T-helper 9 cell (primary cell): ENCODE results near the gene HSF4.
A peak's percentile ranks its signal among the peaks of the same experiment; 100 is the strongest.

Experiments used
- DNase-seq: peaks from one replicate; pipeline ENCODE4 v3.0.0-alpha.2; 2020

Gene HSF4

DNA sequence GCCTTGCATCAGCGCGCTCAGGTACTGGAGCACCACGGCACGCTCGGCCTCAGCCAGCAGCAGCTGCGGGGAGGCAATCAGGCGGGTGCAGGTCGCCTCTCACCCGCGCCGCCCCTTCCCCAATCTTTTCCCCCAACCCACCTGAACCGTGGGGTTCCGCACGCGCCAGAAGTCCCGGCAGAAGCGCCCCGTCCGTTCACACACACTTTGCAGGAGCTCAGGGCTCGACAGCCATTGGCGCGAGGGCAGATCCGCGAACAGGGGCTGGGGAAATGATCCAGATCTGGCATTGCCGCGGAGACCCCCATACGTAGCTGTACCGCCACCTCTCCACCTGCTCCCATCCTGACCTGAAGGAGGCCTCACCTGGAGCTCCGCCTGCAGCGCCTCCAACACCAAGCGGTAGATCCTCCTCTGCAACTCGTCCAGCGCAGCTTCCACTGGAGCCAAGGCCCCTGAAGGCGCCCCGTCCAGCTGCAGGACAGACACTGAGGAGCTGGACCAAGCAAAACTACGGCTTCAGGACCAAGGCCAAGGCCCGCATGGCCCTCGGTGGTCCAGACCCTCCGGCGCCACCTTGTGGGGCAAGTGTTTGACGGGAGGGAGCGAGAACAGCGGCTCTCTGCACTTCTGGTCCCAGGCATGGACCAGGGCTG, 20.6 kb downstream of the HSF4 start:
- peak; percentile 85 for DNase-seq

DNA sequence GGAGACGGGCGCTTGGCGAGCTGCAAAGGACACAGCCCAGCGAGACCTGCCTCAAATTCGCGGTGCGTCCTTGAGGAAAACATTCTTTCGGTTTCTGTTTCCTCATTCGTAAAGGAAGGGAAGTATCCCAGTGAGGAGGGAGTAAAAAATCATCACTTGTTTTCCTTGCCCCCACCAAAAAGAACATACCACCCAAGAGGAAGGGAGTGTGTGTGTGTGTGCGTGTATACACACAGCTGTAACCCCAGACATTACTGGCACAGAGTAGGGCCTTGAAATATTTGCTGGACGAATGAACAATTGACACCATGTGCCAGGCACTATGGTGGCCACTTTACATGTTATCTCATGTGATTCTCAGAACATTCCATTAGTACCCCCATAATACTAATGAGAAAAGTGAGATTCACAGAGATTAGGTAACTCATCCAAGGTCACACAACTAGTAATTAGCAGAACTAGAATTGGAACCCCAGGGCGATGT, 21.1 kb downstream of the HSF4 start:
- DNase-seq: no peak

DNA sequence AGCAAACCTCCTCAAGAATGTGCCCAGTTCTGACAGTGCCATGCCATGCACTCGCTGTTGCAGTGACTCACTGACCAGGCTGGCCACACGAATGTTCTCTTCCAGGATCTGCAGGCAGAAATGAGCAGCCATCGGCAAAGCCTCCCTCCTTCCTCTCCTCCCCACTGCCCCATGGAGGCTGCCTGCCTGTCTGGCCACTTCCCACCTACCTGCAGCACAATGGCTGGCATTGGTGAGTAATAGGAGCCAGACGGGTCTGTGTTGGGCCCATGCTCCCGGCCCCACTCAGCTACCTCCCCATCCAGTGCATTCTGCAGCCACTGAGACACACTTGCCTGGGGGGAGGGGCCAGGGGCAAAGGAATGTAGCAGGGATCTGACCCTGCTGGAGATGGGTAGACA, 22.0 kb downstream of the HSF4 start:
- no peak for DNase-seq

DNA sequence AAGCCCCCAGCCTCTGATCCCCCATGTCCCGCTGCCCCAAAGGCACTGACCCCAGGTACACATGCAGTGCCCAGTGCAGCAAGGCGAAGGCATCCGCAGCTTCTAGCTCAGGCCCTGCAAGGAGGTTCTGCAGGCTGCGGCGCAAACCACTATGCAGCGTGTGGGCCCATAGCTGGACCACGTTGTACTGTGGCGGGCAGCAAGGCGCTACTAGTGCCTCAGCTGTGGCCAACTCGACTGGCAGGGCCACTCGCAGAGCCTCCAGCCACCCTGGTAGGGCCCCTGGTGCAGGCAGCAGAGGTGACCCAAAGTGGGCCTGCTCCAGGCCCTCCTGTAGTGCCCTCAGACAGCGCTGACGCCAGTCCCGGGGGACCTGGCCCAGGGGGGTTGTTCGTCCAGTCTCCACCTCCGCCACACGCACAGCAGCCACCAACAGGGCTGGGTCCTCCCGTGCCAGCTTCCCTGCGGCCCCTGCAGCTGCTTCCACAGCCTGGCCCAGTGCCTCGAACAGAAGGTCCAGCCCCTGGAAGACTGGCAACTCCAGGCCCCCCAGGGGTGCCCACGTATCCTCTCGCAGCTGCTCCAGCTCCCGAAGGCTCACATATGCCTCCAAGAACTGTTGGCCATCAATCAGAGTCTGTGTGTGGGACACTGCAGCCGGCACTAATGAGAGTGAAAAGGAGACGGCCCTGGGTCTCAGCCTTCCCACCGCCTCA, 22.8 kb downstream of the HSF4 start:
- no peak for DNase-seq

DNA sequence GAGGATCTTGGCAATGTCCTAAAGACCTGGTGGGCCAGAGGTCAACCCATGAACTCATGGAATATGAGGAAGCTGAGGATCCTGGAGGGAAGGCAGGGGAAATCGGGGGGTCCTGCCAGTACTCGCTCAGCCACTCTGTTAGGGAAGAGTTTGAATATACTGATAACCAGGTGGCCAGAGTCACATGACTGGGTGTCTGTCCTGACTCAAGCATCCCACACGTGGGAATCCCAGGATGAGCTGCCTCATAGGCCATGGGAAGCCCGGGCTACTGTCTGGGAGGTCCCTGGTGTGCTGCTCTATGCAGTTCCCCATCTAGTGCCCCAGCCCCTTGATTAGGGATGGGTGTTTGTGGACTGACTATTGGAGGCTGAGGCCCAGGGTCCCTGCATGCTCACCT, 23.8 kb downstream of the HSF4 start:
- DNase-seq: no peak

DNA sequence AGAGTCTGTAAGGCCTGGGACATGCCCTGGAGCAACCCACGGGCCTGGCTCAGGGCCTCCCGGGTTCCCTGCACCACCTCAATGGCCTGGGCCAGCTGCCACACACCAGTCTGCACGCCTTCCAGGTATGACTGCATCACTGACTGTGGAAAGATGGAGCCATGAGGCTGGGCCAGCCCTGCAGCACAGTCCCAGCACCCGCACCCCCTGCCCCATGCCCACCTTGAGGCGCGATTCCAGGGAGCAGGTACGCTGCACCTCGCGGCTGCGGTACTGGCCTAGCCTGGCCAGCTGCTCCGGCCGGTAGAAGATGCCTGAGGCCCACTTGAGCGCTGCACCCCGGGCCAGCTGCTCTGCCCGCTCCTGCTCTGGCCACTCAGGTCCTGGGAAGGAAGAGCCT, 24.3 kb downstream of the HSF4 start:
- DNase-seq: no peak

DNA sequence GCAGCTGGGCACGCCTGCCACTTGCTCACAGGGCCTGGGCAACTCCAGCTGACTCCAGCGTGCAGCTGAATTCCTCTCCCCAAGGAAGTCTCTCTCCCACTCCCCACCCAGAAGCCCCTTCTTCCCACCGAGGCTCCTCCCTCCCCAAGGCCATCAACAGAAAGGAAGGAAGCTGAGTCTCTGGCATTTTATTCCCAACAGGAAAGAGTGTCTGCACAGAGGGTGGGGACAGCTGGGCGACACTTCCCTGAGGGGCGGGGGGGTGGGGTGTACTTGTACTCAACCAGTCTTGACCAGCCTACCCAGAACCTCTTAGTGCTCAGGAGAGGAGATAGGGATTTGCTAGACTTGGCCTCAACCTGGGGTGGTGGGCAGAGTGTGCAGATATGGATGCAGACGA, 25.5 kb downstream of the HSF4 start, which contains the start of gene EXOC3L1:
Gene EXOC3L1, minus strand, starts transcription at position 96 of the 400 bp plus-strand sequence. CDS start 460 bp downstream, outside the sequence.
- DNase-seq: no peak

DNA sequence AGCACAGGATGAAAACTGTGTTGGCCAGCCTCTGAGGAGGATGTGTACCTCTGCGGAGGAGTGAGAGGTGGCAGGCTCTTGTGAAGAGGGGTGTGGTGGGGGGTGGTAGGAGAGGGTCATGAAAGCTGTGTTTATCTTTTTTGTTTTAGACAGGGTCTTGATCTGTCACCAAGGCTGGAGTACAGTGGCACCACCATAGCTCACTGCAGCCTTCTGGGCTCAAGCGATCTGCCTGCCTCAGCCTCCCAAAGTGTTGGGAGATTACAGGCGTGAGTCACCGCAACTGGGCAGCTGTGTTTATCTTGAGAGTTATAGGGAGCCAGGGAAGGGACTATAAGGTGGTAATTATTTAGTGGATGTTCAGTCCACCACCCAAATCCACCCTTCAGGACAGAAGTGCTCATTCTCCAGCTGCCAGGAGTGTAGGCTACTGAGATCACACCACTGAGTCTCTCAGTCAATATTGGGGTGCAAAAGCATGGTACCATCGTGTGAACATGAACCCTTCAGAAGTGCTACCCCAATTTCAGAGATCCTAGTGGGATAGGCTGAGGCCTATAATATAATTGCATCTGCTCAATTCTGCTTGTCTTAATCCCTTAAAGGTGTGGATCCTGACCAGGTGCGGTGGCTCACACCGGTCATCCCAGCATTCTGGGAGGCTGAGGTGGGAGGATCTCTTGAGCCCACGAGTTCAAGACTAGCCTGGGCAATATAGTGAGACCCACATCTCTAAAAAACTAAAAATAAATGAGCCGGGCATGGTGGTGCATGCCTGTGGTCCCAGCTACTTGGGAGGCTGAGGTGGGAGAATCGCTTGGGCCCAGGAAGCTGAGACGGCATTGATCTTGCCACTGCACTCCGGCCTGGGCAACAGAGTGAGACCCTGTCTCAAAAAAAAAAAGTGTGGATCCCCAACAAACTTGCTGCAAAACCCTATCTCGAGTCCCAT, 26.2 kb downstream of the HSF4 start:
- DNase-seq: no peak

DNA sequence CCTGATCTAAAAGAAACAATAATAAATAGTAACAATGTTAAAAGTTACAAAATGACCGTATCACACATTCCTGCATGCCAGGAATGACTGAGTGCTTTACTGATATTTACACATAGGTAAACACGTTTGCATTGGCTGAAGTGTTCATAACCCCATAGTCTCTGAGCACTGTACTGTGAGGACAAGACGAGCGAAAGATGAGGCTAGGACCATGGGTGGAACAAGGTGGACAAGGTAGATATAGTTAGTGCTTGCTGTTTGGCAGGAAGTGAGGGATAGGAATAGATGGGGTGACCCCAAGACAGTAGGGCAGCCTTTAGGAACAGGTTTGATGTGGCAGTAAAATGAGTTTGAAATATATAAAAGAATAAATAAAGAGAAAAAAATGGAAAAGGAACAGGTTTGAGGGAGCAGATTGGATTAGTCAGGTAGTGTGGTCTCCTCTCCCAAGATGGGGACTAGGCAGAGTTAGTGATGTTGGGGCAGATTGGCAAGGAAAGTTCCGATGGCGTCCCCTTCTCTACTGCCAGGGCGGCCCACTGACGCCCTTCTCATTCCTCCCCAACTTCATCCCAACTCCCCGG, 27.0 kb downstream of the HSF4 start:
- DNase-seq: no peak

DNA sequence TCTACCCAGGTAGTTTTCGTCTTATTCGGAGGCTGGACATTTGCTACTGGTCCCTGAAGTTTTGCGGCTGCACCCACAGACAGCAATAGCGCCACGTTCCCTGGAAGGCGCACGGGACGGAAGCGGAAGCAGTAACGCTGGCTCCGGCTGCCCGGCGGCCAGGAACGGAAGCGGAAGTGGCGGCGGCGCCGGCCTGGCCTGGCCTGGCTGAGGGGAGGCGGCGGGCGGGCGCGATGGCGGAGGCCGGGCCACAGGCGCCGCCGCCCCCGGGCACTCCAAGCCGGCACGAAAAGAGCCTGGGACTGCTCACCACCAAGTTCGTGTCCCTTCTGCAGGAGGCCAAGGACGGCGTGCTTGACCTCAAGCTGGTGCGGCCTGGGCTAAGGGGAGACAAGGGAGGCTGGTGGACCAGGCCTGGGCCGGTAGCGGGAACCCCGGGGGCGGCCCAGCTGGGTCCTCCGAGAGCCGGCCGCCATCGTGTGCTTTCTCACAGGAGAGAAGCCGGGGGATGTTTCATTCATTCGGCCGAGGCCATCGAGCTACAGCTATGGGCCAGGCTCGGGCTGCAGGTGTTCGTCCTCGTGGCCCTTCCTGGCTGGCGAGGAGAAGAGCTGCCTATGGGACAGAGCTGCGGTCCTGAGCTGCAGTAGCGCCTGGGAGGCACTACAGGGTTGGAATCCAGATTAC, 27.6 kb downstream of the HSF4 start, which contains the start of gene E2F4:
Gene E2F4, plus strand, starts transcription at position 161 of the 687 bp plus-strand sequence. Its CDS starts 73 bp downstream, at position 234.
- DNase-seq: peak; percentile 78

DNA sequence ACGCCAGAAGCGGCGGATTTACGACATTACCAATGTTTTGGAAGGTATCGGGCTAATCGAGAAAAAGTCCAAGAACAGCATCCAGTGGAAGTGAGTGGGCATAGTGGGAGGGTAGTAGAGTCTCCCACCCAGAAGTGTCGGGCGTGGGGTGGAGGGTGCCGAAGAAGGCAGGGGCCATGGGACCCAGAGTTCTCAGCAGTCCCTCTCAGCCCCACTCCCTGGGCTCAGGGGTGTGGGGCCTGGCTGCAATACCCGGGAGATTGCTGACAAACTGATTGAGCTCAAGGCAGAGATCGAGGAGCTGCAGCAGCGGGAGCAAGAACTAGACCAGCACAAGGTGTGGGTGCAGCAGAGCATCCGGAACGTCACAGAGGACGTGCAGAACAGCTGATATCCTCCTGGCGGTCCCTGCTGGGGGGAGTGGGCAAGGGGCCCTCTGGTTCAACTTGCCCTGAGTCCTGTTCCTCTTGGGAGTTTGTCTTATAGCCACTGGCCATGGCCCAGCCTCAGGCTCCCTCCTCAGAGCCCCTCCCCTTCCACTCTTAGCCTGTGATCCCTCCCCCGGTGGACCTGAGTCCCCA, 28.3 kb downstream of the HSF4 start:
- DNase-seq: no peak

DNA sequence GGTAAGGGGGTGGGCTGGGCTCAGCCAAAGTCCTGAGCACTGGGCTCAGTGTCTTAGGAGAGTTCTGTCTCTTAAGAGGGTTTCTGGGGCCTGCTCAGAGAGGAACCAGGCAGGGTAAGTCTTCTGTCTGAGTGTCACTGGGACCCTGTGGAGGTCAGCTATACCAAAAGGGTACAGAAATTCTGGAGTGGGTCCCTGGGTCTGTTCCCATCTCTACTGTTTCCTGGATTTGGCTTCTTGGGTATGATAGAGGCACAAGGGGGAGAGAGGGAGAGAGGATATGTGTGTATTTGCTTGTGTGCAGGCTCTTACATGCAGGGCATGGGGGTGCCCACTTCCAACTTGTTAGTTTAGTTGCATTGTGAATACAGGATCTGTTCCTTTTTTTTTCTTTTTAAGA, 29.0 kb downstream of the HSF4 start:
- no peak for DNase-seq

DNA sequence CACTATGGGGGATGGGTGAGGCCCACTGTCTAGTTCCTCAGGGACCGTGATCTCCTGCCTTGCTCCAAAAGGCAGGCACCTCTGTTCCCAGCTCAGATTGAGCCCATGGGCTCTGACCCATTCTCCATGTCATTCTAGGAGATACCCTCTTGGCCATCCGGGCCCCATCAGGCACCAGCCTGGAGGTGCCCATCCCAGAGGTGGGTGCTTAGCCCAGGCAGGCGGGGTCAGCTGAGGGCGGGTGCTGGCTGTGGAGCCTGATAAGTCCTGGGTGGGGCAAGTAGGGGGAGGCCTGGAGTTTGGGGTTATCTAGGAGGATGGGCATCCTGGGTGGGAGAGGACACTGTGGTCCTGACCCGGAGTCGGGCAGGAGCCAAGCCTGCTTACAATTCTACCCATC, 29.7 kb downstream of the HSF4 start:
- no peak for DNase-seq

DNA sequence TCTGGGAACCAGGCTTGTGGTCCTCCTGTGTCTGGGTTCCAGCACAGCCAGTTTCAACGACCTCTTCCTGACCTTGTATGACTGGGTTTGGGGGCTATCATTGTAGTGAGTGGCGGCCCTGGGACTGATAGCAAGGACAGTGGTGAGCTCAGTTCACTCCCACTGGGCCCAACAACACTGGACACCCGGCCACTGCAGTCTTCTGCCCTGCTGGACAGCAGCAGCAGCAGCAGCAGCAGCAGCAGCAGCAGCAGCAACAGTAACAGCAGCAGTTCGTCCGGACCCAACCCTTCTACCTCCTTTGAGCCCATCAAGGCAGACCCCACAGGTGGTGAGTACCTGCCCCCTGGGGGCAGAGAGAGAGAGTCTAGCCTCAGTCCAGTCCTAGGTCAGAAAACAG, 31.1 kb downstream of the HSF4 start:
- no peak for DNase-seq

DNA sequence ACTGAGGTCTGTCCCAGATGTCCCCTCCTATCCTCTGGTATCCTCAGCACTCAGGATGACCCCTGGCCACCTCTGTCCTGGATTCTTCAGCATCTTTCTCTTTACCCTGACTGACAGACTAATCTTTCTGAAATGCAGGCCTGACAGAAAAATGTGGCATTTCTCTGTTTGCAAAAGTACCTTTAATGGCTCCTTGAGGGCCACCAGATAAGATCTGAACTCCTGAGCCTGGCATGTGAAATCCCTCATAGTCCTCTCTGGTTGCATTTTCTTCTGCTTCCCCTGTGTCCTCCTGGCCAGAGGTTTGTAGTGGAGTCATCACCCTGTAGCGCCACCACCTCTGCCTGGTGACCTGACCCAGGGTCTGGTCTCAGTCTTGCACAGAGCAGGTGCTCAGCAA, 32.3 kb downstream of the HSF4 start:
- no peak for DNase-seq

DNA sequence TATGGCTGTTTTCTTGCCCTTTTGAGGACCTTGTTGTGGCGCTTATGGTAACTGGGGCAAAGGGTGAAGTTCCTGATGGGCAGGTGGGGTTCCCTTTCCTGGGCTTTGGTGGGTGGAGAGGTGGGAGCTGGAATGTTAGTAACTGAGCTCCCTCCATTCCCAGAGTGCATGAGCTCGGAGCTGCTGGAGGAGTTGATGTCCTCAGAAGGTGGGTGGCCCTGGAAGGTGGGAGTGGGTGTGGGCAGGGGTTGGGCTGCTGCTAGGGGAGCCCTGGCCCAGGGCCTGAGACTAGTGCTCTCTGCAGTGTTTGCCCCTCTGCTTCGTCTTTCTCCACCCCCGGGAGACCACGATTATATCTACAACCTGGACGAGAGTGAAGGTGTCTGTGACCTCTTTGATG, 33.2 kb downstream of the HSF4 start:
- no peak for DNase-seq

DNA sequence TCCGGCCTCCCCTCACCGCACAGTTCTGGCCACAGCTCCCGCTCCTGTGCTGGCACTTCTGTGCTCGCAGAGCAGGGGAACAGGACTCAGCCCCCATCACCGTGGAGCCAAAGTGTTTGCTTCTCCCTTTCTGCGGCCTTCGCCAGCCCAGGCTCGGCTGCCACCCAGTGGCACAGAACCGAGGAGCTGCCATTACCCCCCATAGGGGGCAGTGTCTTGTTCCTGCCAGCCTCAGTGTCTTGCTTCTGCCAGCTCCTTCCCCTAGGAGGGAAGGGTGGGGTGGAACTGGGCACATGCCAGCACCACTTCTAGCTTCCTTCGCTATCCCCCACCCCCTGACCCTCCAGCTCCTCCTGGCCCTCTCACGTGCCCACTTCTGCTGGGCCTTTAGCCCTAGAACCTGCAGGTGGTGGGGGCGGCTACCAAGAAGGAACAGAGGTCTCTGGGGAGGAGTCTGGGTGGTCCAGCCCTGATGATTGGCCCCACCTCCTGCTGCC, 33.7 kb downstream of the HSF4 start:
- DNase-seq: no peak

DNA sequence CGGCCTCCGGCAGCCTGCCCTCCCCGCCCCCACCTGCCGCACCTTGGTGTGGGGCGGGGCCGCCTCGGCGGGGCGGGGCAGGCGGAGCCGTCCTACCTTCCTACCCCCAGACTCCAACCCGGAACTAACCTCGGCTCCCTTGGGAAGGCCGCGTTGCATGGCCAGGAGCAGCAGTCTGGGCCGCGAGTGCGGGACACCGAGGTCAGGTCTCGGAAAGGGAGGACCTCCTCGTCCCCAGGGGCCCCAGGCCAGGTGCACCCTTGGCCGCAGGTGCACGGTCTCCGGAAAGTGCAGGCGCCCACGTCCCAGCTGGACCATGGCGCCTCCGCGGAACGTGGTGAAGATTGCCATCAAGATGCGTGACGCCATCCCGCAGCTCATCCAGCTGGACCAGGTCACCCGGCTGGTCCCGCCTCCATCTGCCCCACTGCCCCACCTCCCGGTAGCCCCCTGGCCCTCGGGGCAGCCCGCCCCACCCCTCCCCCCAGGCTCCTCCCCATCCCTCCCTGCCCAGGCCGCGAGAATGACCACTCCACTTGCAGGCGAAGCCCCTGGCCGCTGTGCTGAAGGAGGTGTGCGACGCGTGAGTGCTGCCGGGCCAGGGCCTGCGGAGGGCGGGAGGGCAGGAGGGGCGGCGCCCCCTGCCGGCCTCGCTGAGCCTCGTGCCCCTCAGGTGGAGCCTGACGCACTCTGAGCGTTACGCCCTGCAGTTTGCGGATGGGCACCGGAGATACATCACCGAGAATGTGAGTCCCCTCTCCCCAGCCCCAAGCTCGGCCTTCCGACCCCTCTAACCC, 34.7 kb downstream of the HSF4 start, which contains the start of gene ELMO3:
Gene ELMO3, plus strand, starts transcription at position 121 of the 797 bp plus-strand sequence. Its CDS starts 196 bp downstream, at position 317.
- DNase-seq: no peak

DNA sequence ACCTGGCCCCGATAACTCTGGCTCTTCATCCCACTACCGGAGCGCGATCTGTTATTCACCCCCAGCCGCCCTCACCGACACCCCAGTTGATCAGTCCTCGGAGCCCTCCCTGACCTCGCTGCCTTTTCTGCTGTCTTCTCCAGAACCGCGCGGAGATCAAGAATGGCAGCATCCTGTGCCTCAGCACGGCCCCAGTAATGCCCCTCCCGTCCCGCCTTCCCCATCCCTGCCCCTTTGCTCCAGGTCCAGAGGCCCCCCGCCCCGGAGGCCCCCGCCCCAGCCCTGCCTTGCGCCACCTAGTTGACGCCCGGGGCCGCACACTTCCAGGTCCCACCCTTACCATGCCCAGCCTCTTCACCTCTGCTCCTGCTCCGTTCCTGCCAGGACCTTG, 35.3 kb downstream of the HSF4 start:
- DNase-seq: no peak

DNA sequence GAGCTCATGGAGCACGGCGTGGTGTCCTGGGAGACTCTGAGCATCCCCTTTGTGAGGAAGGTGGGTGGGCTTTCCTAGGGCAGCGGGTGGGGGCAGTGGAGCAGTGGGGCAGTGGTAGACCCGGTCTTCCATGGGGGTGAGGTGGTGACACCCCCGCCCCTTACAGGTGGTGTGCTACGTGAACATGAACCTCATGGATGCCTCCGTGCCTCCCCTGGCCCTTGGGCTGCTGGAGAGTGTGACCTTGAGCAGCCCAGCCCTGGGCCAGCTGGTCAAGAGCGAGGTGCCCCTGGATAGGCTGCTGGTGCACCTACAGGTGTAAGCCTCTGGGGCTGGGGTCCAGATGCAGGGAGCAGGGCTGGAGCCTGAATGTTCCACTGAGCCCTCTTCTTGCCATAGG, 35.9 kb downstream of the HSF4 start:
- DNase-seq: no peak
